Measurements from ENCODE around the gene COL5A3. TPM values are rescaled to one million over a fixed set of nuclear protein-coding genes. Genes with fewer than 3 reads are reported as not detected.

The COL5A3 gene
- total RNA-seq, 1 donor from 2014 or later: 0.63 TPM

GRCh38 chr19:10006752-10007323 is 3.5 kb downstream of the COL5A3 start:
- H3K27ac Mint-ChIP-seq: peak overlapping the region; percentile 60
- DNase-seq: no peak
- peaks cover 36% of the 10 kb centered on the region for H3K27me3 Mint-ChIP-seq
- H3K9me3 Mint-ChIP-seq: peaks cover 4% of the 10 kb centered on the region
- no peaks in the 10 kb centered on the region for H3K36me3 Mint-ChIP-seq (ENCODE audit: low read depth)
- no peak overlapping the region for H3K4me3 Mint-ChIP-seq
- peaks cover 23% of the 10 kb centered on the region for H3K4me1 Mint-ChIP-seq
- intact Hi-C loops (cut with micrococcal nuclease): no loop called here

- H3K4me1 Mint-ChIP-seq: peaks cover 23% of the 10 kb centered on the region
Measured at GRCh38 chr19:10006335-10006708, 4.0 kb downstream of the COL5A3 start.

GRCh38 chr19:10005632-10006334 is 4.5 kb downstream of the COL5A3 start:
- H3K4me3 Mint-ChIP-seq: no peak overlapping the region

More at GRCh38 chr19:10006335-10006708, 4.0 kb downstream of the COL5A3 start:
- Mint-ChIP-seq H3K27me3 (peaks cover 31% of the 10 kb centered on the region), H3K36me3 (ENCODE audit: low read depth) (no peaks in the 10 kb centered on the region), H3K9me3 (peaks cover 4% of the 10 kb centered on the region), H3K4me3 (no peak overlapping the region), H3K27ac (peak overlapping the region; percentile 60)
- intact Hi-C loops (cut with micrococcal nuclease): no loop called here
- no peak for DNase-seq

GRCh38 chr19:10004617-10005016 is 5.7 kb downstream of the COL5A3 start:
- H3K9me3 Mint-ChIP-seq: peaks cover 4% of the 10 kb centered on the region

More at GRCh38 chr19:10005632-10006334, 4.5 kb downstream of the COL5A3 start:
- no peak for DNase-seq
- Mint-ChIP-seq H3K4me1 (peaks cover 23% of the 10 kb centered on the region), H3K27ac (no peak overlapping the region), H3K36me3 (ENCODE audit: low read depth) (no peaks in the 10 kb centered on the region), H3K27me3 (peaks cover 27% of the 10 kb centered on the region), H3K9me3 (peaks cover 4% of the 10 kb centered on the region)
- intact Hi-C loops (cut with micrococcal nuclease): no loop called here

GRCh38 chr19:10003271-10003670 is 7.0 kb downstream of the COL5A3 start:
- H3K27me3 Mint-ChIP-seq: peaks cover 23% of the 10 kb centered on the region
- no peaks in the 10 kb centered on the region for H3K9me3 Mint-ChIP-seq
- peaks cover 18% of the 10 kb centered on the region for H3K4me1 Mint-ChIP-seq
- intact Hi-C loops (cut with micrococcal nuclease): no loop called here
- H3K27ac Mint-ChIP-seq: no peak overlapping the region
- no peaks in the 10 kb centered on the region for H3K36me3 Mint-ChIP-seq (ENCODE audit: low read depth)
- no peak for DNase-seq
- H3K4me3 Mint-ChIP-seq: no peak overlapping the region

More at GRCh38 chr19:10004617-10005016, 5.7 kb downstream of the COL5A3 start:
- H3K4me3 Mint-ChIP-seq: no peak overlapping the region
- H3K4me1 Mint-ChIP-seq: peaks cover 23% of the 10 kb centered on the region
- H3K27me3 Mint-ChIP-seq: peaks cover 28% of the 10 kb centered on the region
- intact Hi-C loops (cut with micrococcal nuclease): no loop called here
- no peak overlapping the region for H3K27ac Mint-ChIP-seq
- no peak for DNase-seq
- H3K36me3 Mint-ChIP-seq (ENCODE audit: low read depth): no peaks in the 10 kb centered on the region

GRCh38 chr19:10001899-10002298 is 8.4 kb downstream of the COL5A3 start:
- no peak overlapping the region for H3K4me3 Mint-ChIP-seq
- peak; percentile 61 for DNase-seq
- intact Hi-C loops (cut with micrococcal nuclease): no loop called here

GRCh38 chr19:10000171-10000826 is 10.0 kb downstream of the COL5A3 start:
- intact Hi-C loops (cut with micrococcal nuclease): loop anchor here (1.0 kb wide), 1 partner anchor 66 kb away; no protein-coding TSS in a partner anchor
- Mint-ChIP-seq H3K27me3 (peaks cover 17% of the 10 kb centered on the region), H3K27ac (no peak overlapping the region), H3K4me1 (peaks cover 6% of the 10 kb centered on the region), H3K36me3 (ENCODE audit: low read depth) (no peaks in the 10 kb centered on the region), H3K9me3 (no peaks in the 10 kb centered on the region), H3K4me3 (no peak overlapping the region)
- DNase-seq: peak; percentile 89

More at GRCh38 chr19:10001899-10002298, 8.4 kb downstream of the COL5A3 start:
- Mint-ChIP-seq H3K27ac (no peak overlapping the region), H3K9me3 (no peaks in the 10 kb centered on the region), H3K36me3 (ENCODE audit: low read depth) (no peaks in the 10 kb centered on the region), H3K4me1 (peaks cover 13% of the 10 kb centered on the region), H3K27me3 (peaks cover 18% of the 10 kb centered on the region)

- no peak overlapping the region for H3K4me3 Mint-ChIP-seq
- no peaks in the 10 kb centered on the region for H3K36me3 Mint-ChIP-seq (ENCODE audit: low read depth)
- peaks cover 3% of the 10 kb centered on the region for H3K4me1 Mint-ChIP-seq
- peaks cover 17% of the 10 kb centered on the region for H3K27me3 Mint-ChIP-seq
- intact Hi-C loops (cut with micrococcal nuclease): no loop called here
- DNase-seq: no peak
- H3K27ac Mint-ChIP-seq: no peak overlapping the region
- H3K9me3 Mint-ChIP-seq: no peaks in the 10 kb centered on the region
Measured at GRCh38 chr19:9996541-9996940, 13.8 kb downstream of the COL5A3 start.

- peaks cover 17% of the 10 kb centered on the region for H3K27me3 Mint-ChIP-seq
- peaks cover 3% of the 10 kb centered on the region for H3K4me1 Mint-ChIP-seq
- no peak overlapping the region for H3K4me3 Mint-ChIP-seq
- DNase-seq: no peak
- no peak overlapping the region for H3K27ac Mint-ChIP-seq
- no peaks in the 10 kb centered on the region for H3K9me3 Mint-ChIP-seq
- intact Hi-C loops (cut with micrococcal nuclease): no loop called here
- no peaks in the 10 kb centered on the region for H3K36me3 Mint-ChIP-seq (ENCODE audit: low read depth)
Measured at GRCh38 chr19:9995999-9996398, 14.3 kb downstream of the COL5A3 start.

- peaks cover 13% of the 10 kb centered on the region for H3K27me3 Mint-ChIP-seq
- peaks cover 2% of the 10 kb centered on the region for H3K4me1 Mint-ChIP-seq
- H3K9me3 Mint-ChIP-seq: no peaks in the 10 kb centered on the region
- DNase-seq: no peak
- H3K27ac Mint-ChIP-seq: no peak overlapping the region
- H3K36me3 Mint-ChIP-seq (ENCODE audit: low read depth): no peaks in the 10 kb centered on the region
- intact Hi-C loops (cut with micrococcal nuclease): no loop called here
- H3K4me3 Mint-ChIP-seq: no peak overlapping the region
Measured at GRCh38 chr19:9995084-9995483, 15.2 kb downstream of the COL5A3 start.

- Mint-ChIP-seq H3K27me3 (no peaks in the 10 kb centered on the region), H3K9me3 (no peaks in the 10 kb centered on the region), H3K4me1 (no peaks in the 10 kb centered on the region), H3K27ac (no peak overlapping the region), H3K4me3 (no peak overlapping the region), H3K36me3 (ENCODE audit: low read depth) (no peaks in the 10 kb centered on the region)
- no peak for DNase-seq
- intact Hi-C loops (cut with micrococcal nuclease): no loop called here
Measured at GRCh38 chr19:9991425-9992191, 18.7 kb downstream of the COL5A3 start.

- intact Hi-C loops (cut with micrococcal nuclease): no loop called here
- no peak overlapping the region for H3K4me3 Mint-ChIP-seq
- no peak overlapping the region for H3K27ac Mint-ChIP-seq
- no peak for DNase-seq
- H3K9me3 Mint-ChIP-seq: no peaks in the 10 kb centered on the region
- no peaks in the 10 kb centered on the region for H3K4me1 Mint-ChIP-seq
- H3K27me3 Mint-ChIP-seq: no peaks in the 10 kb centered on the region
- no peaks in the 10 kb centered on the region for H3K36me3 Mint-ChIP-seq (ENCODE audit: low read depth)
Measured at GRCh38 chr19:9989504-9989903, 20.8 kb downstream of the COL5A3 start.

GRCh38 chr19:9986787-9987281 is 23.5 kb downstream of the COL5A3 start:
- H3K27ac Mint-ChIP-seq: no peak overlapping the region
- DNase-seq: no peak
- H3K27me3 Mint-ChIP-seq: peaks cover 3% of the 10 kb centered on the region
- intact Hi-C loops (cut with micrococcal nuclease): no loop called here
- H3K9me3 Mint-ChIP-seq: no peaks in the 10 kb centered on the region
- no peak overlapping the region for H3K4me3 Mint-ChIP-seq
- no peaks in the 10 kb centered on the region for H3K36me3 Mint-ChIP-seq (ENCODE audit: low read depth)
- no peaks in the 10 kb centered on the region for H3K4me1 Mint-ChIP-seq
